Measurements from ENCODE around the gene PDZRN4. TPM values are rescaled to one million over a fixed set of nuclear protein-coding genes. Genes with fewer than 3 reads are reported as not detected.
"Not testable (repeated sequence)": the region's sequence is repeated elsewhere in the genome, so short reads cannot be mapped to it uniquely, and the experiment has no call there.

Gene PDZRN4
- total and polyA plus RNA-seq, 8 donors = 0.58 to 29.0 (median 2.2) TPM

- Histone ChIP-seq H3K36me3 (no peaks in the 10 kb centered on the region), H3K4me1 (peaks cover 0 to 10% (median 0%) of the 10 kb centered on the region in 4 donors), H3K9me3 (no peaks in the 10 kb centered on the region), H3K27ac (no peak overlapping the region), H3K4me3 (no peak overlapping the region), H3K27me3 (no peaks in the 10 kb centered on the region)
- 17 to 33% (median 30%) methylated on average over 2 of the region's 2 CpGs for WGBS, 5 donors
- no peak for TF ChIP-seq POLR2AphosphoS5 (IDR thresholded peaks at IDR 0.05)
- TF ChIP-seq EP300 (IDR thresholded peaks at IDR 0.05) = no peak
- no peak for TF ChIP-seq POLR2A (IDR thresholded peaks at IDR 0.05)
- no peak for TF ChIP-seq CTCF (IDR thresholded peaks at IDR 0.05)
- peak in 1 of 2 donors; percentile 43 for DNase-seq
- intact Hi-C loops (cut with DNase I; ENCODE audit: low total_unique reads) = no loop called here
These were observed 54.5 kb downstream of the PDZRN4 start for GRCh38 chr12:41242603-41243002.

GRCh38 chr12:41248391-41248790 is 60.3 kb downstream of the PDZRN4 start:
- WGBS, 5 donors = 70 to 85% (median 76%) methylated on average over 2 of the region's 2 CpGs
- no peaks in the 10 kb centered on the region for H3K27me3 ChIP-seq
- H3K4me3 ChIP-seq = no peak overlapping the region
- intact Hi-C loops (cut with DNase I; ENCODE audit: low total_unique reads) = no loop called here
- peak in 1 of 2 donors; percentile 11 for DNase-seq
- H3K4me1 ChIP-seq = peaks cover 0 to under 1% (median 0%) of the 10 kb centered on the region in 4 donors
- no peaks in the 10 kb centered on the region for H3K36me3 ChIP-seq
- no peaks in the 10 kb centered on the region for H3K9me3 ChIP-seq
- no peak for TF ChIP-seq POLR2AphosphoS5 (IDR thresholded peaks at IDR 0.05)
- no peak for TF ChIP-seq CTCF (IDR thresholded peaks at IDR 0.05)
- no peak for TF ChIP-seq POLR2A (IDR thresholded peaks at IDR 0.05)
- no peak for TF ChIP-seq EP300 (IDR thresholded peaks at IDR 0.05)
- H3K27ac ChIP-seq = no peak overlapping the region

- WGBS, 5 donors = 61 to 69% (median 65%) methylated on average over 2 of the region's 2 CpGs
- Histone ChIP-seq H3K36me3 (no peaks in the 10 kb centered on the region), H3K4me3 (no peak overlapping the region), H3K4me1 (no peaks in the 10 kb centered on the region), H3K27ac (no peak overlapping the region), H3K9me3 (no peaks in the 10 kb centered on the region), H3K27me3 (no peaks in the 10 kb centered on the region)
- peak in 1 of 2 donors; percentile 23 for DNase-seq
- no peak for TF ChIP-seq POLR2AphosphoS5 (IDR thresholded peaks at IDR 0.05)
- TF ChIP-seq POLR2A (IDR thresholded peaks at IDR 0.05) = no peak
- TF ChIP-seq CTCF (IDR thresholded peaks at IDR 0.05) = no peak
- TF ChIP-seq EP300 (IDR thresholded peaks at IDR 0.05) = no peak
- intact Hi-C loops (cut with DNase I; ENCODE audit: low total_unique reads) = no loop called here
These were observed 62.6 kb downstream of the PDZRN4 start for GRCh38 chr12:41250748-41251147.

- H3K4me3 ChIP-seq = no peak overlapping the region
- WGBS, 5 donors = 76 to 85% (median 84%) methylated on average over 4 of the region's 4 CpGs
- no peak overlapping the region for H3K27ac ChIP-seq
- intact Hi-C loops (cut with DNase I; ENCODE audit: low total_unique reads) = no loop called here
- H3K9me3 ChIP-seq = no peaks in the 10 kb centered on the region
- no peaks in the 10 kb centered on the region for H3K27me3 ChIP-seq
- DNase-seq = no peak
- no peaks in the 10 kb centered on the region for H3K36me3 ChIP-seq
- no peaks in the 10 kb centered on the region for H3K4me1 ChIP-seq
- TF ChIP-seq EP300 (IDR thresholded peaks at IDR 0.05) (no peak), POLR2A (IDR thresholded peaks at IDR 0.05) (no peak)
These were observed 66.1 kb downstream of the PDZRN4 start for GRCh38 chr12:41254004-41254914.

- intact Hi-C loops (cut with DNase I; ENCODE audit: low total_unique reads); H3K4me1 ChIP-seq; H3K4me3 ChIP-seq; H3K9me3 ChIP-seq; H3K27me3 ChIP-seq; H3K36me3 ChIP-seq; DNase-seq; H3K27ac ChIP-seq: not testable (repeated sequence)
- WGBS, 5 donors = 54 to 82% (median 69%) methylated on average over 6 of the region's 6 CpGs
These were observed 75.1 kb downstream of the PDZRN4 start for GRCh38 chr12:41263196-41263595.

All from stomach (tissue), 9 donors.